ENCODE measurements around the gene PRODH2.

PRODH2 gene

GRCh38 chr19:35789978-35790944 is 22.4 kb downstream of the PRODH2 start:
- Histone ChIP-seq H3K4me1 (ENCODE audit: control insufficient read depth in 5 of 5, insufficient read depth in 5 of 5, low read length in 5 of 5) (peaks cover 0 to 3% (median 0%) of the 10 kb centered on the region in 5 donors), H3K27ac (ENCODE audit: low read depth, low read length) (no peak overlapping the region), H3K27me3 (ENCODE audit: control insufficient read depth in 5 of 5, insufficient read depth in 4 of 5, low read length in 5 of 5) (peaks cover 0 to 6% (median 0%) of the 10 kb centered on the region in 5 donors), H3K9ac (ENCODE audit: low read length in 5 of 5) (no peak overlapping the region), H3K4me3 (ENCODE audit: low read depth in 1 of 5, low read length in 5 of 5) (no peak overlapping the region), H3K9me3 (ENCODE audit: control insufficient read depth in 5 of 5, low read length in 5 of 5) (no peaks in the 10 kb centered on the region), H3K36me3 (ENCODE audit: control insufficient read depth in 5 of 5, insufficient read depth in 5 of 5, low read length in 5 of 5) (peaks cover 0 to 8% (median 4%) of the 10 kb centered on the region in 5 donors)

- Histone ChIP-seq H3K9ac (ENCODE audit: low read length in 5 of 5) (no peak overlapping the region), H3K27me3 (ENCODE audit: control insufficient read depth in 5 of 5, insufficient read depth in 4 of 5, low read length in 5 of 5) (peaks cover 0 to 6% (median 0%) of the 10 kb centered on the region in 5 donors), H3K4me1 (ENCODE audit: control insufficient read depth in 5 of 5, insufficient read depth in 5 of 5, low read length in 5 of 5) (peaks cover 0 to 3% (median 0%) of the 10 kb centered on the region in 5 donors), H3K9me3 (ENCODE audit: control insufficient read depth in 5 of 5, low read length in 5 of 5) (no peaks in the 10 kb centered on the region), H3K36me3 (ENCODE audit: control insufficient read depth in 5 of 5, insufficient read depth in 5 of 5, low read length in 5 of 5) (peaks cover 0 to 14% (median 4%) of the 10 kb centered on the region in 5 donors), H3K4me3 (ENCODE audit: low read depth in 1 of 5, low read length in 5 of 5) (no peak overlapping the region), H3K27ac (ENCODE audit: low read depth, low read length) (no peak overlapping the region)
These were observed 23.3 kb downstream of the PRODH2 start for GRCh38 chr19:35789195-35789977.

GRCh38 chr19:35788205-35788960 is 24.3 kb downstream of the PRODH2 start:
- Histone ChIP-seq H3K27ac (ENCODE audit: low read depth, low read length) (no peak overlapping the region), H3K27me3 (ENCODE audit: control insufficient read depth in 5 of 5, insufficient read depth in 4 of 5, low read length in 5 of 5) (peaks cover 0 to 6% (median 0%) of the 10 kb centered on the region in 5 donors), H3K4me1 (ENCODE audit: control insufficient read depth in 5 of 5, insufficient read depth in 5 of 5, low read length in 5 of 5) (peaks cover 0 to 3% (median 0%) of the 10 kb centered on the region in 5 donors), H3K4me3 (ENCODE audit: low read depth in 1 of 5, low read length in 5 of 5) (no peak overlapping the region), H3K9ac (ENCODE audit: low read length in 5 of 5) (no peak overlapping the region), H3K36me3 (ENCODE audit: control insufficient read depth in 5 of 5, insufficient read depth in 5 of 5, low read length in 5 of 5) (peaks cover 0 to 14% (median 4%) of the 10 kb centered on the region in 5 donors), H3K9me3 (ENCODE audit: control insufficient read depth in 5 of 5, low read length in 5 of 5) (no peaks in the 10 kb centered on the region)

GRCh38 chr19:35787227-35787799 is 25.3 kb downstream of the PRODH2 start:
- no peaks in the 10 kb centered on the region for H3K9me3 ChIP-seq (ENCODE audit: control insufficient read depth in 5 of 5, low read length in 5 of 5)
- no peaks in the 10 kb centered on the region for H3K4me1 ChIP-seq (ENCODE audit: control insufficient read depth in 5 of 5, insufficient read depth in 5 of 5, low read length in 5 of 5)

GRCh38 chr19:35786299-35787160 is 26.1 kb downstream of the PRODH2 start:
- Histone ChIP-seq H3K4me1 (ENCODE audit: control insufficient read depth in 5 of 5, insufficient read depth in 5 of 5, low read length in 5 of 5) (no peaks in the 10 kb centered on the region), H3K36me3 (ENCODE audit: control insufficient read depth in 5 of 5, insufficient read depth in 5 of 5, low read length in 5 of 5) (peaks cover 0 to 30% (median 15%) of the 10 kb centered on the region in 5 donors), H3K9me3 (ENCODE audit: control insufficient read depth in 5 of 5, low read length in 5 of 5) (no peaks in the 10 kb centered on the region), H3K4me3 (ENCODE audit: low read depth in 1 of 5, low read length in 5 of 5) (no peak overlapping the region), H3K27ac (ENCODE audit: low read depth, low read length) (no peak overlapping the region), H3K27me3 (ENCODE audit: control insufficient read depth in 5 of 5, insufficient read depth in 4 of 5, low read length in 5 of 5) (peaks cover 0 to 6% (median 0%) of the 10 kb centered on the region in 5 donors), H3K9ac (ENCODE audit: low read length in 5 of 5) (no peak overlapping the region)

More at GRCh38 chr19:35787227-35787799, 25.3 kb downstream of the PRODH2 start:
- no peak overlapping the region for H3K4me3 ChIP-seq (ENCODE audit: low read depth in 1 of 5, low read length in 5 of 5)
- no peak overlapping the region for H3K27ac ChIP-seq (ENCODE audit: low read depth, low read length)
- H3K27me3 ChIP-seq (ENCODE audit: control insufficient read depth in 5 of 5, insufficient read depth in 4 of 5, low read length in 5 of 5): peaks cover 0 to 6% (median 0%) of the 10 kb centered on the region in 5 donors
- peaks cover 0 to 22% (median 11%) of the 10 kb centered on the region in 5 donors for H3K36me3 ChIP-seq (ENCODE audit: control insufficient read depth in 5 of 5, insufficient read depth in 5 of 5, low read length in 5 of 5)
- no peak overlapping the region for H3K9ac ChIP-seq (ENCODE audit: low read length in 5 of 5)

- H3K9ac ChIP-seq (ENCODE audit: low read length in 5 of 5): no peak overlapping the region
- no peaks in the 10 kb centered on the region for H3K27me3 ChIP-seq (ENCODE audit: control insufficient read depth in 5 of 5, insufficient read depth in 4 of 5, low read length in 5 of 5)
- no peaks in the 10 kb centered on the region for H3K4me1 ChIP-seq (ENCODE audit: control insufficient read depth in 5 of 5, insufficient read depth in 5 of 5, low read length in 5 of 5)
- H3K27ac ChIP-seq (ENCODE audit: low read depth, low read length): no peak overlapping the region
- H3K4me3 ChIP-seq (ENCODE audit: low read depth in 1 of 5, low read length in 5 of 5): no peak overlapping the region
- no peaks in the 10 kb centered on the region for H3K9me3 ChIP-seq (ENCODE audit: control insufficient read depth in 5 of 5, low read length in 5 of 5)
- peaks cover 0 to 40% (median 23%) of the 10 kb centered on the region in 5 donors for H3K36me3 ChIP-seq (ENCODE audit: control insufficient read depth in 5 of 5, insufficient read depth in 5 of 5, low read length in 5 of 5)
These were observed 27.4 kb downstream of the PRODH2 start for GRCh38 chr19:35785339-35785627.

- H3K36me3 ChIP-seq (ENCODE audit: control insufficient read depth in 5 of 5, insufficient read depth in 5 of 5, low read length in 5 of 5): peaks cover 0 to 45% (median 25%) of the 10 kb centered on the region in 5 donors
- no peaks in the 10 kb centered on the region for H3K9me3 ChIP-seq (ENCODE audit: control insufficient read depth in 5 of 5, low read length in 5 of 5)
- no peak overlapping the region for H3K9ac ChIP-seq (ENCODE audit: low read length in 5 of 5)
- H3K4me3 ChIP-seq (ENCODE audit: low read depth in 1 of 5, low read length in 5 of 5): no peak overlapping the region
- no peaks in the 10 kb centered on the region for H3K4me1 ChIP-seq (ENCODE audit: control insufficient read depth in 5 of 5, insufficient read depth in 5 of 5, low read length in 5 of 5)
- no peak overlapping the region for H3K27ac ChIP-seq (ENCODE audit: low read depth, low read length)
- H3K27me3 ChIP-seq (ENCODE audit: control insufficient read depth in 5 of 5, insufficient read depth in 4 of 5, low read length in 5 of 5): no peaks in the 10 kb centered on the region
These were observed 27.9 kb downstream of the PRODH2 start for GRCh38 chr19:35784503-35785338.

GRCh38 chr19:35783469-35784434 is 28.9 kb downstream of the PRODH2 start:
- no peak overlapping the region for H3K27ac ChIP-seq (ENCODE audit: low read depth, low read length)
- H3K36me3 ChIP-seq (ENCODE audit: control insufficient read depth in 5 of 5, insufficient read depth in 5 of 5, low read length in 5 of 5): peaks cover 0 to 48% (median 25%) of the 10 kb centered on the region in 5 donors
- H3K4me3 ChIP-seq (ENCODE audit: low read depth in 1 of 5, low read length in 5 of 5): no peak overlapping the region

More at GRCh38 chr19:35783469-35784434, 28.9 kb downstream of the PRODH2 start:
- H3K27me3 ChIP-seq (ENCODE audit: control insufficient read depth in 5 of 5, insufficient read depth in 4 of 5, low read length in 5 of 5): no peaks in the 10 kb centered on the region
- no peaks in the 10 kb centered on the region for H3K4me1 ChIP-seq (ENCODE audit: control insufficient read depth in 5 of 5, insufficient read depth in 5 of 5, low read length in 5 of 5)
- H3K9ac ChIP-seq (ENCODE audit: low read length in 5 of 5): no peak overlapping the region
- no peaks in the 10 kb centered on the region for H3K9me3 ChIP-seq (ENCODE audit: control insufficient read depth in 5 of 5, low read length in 5 of 5)
